ENCODE data around the gene SAA2. TPM values are rescaled to one million over a fixed set of nuclear protein-coding genes. Genes with fewer than 3 reads are reported as not detected.
"Not testable (repeated sequence)": the region's sequence is repeated elsewhere in the genome, so short reads cannot be mapped to it uniquely, and the experiment has no call there.

Gene SAA2
- total RNA-seq, 2 donors from 2014 or later = not detected

DNA sequence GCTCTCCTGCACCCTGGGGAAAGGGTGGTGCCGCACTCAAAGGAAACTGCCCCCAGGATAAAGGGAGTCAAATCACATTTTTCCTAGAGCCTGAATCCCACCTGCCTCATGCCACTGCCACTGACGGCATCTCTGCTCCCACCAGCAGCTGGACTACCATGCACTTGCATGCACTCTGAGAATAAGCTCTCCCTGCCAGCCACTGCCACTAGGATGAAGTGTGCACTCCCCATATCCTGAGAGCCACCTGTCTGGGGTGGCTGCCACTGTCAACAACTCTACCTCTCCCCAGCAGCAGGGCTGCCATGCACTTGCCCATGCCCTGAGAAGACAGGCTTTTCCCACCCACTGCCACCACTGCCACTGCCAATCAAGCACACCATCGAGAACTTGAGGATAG, 44.2 kb downstream of the SAA2 start:
- ATAC-seq (no peak), DNase-seq (no peak)
- H3K4me3 Mint-ChIP-seq = no peak overlapping the region
- no peaks in the 10 kb centered on the region for H3K4me1 Mint-ChIP-seq
- H3K9me3 ChIP-seq (ENCODE audit: control insufficient read depth, low read length, poor library complexity, severe bottlenecking) = no peaks in the 10 kb centered on the region
- peaks cover 7% of the 10 kb centered on the region for H3K36me3 Mint-ChIP-seq (ENCODE audit: low read depth)
- H3K27ac Mint-ChIP-seq = no peak overlapping the region
- peaks cover 61% of the 10 kb centered on the region for H3K27me3 Mint-ChIP-seq

DNA sequence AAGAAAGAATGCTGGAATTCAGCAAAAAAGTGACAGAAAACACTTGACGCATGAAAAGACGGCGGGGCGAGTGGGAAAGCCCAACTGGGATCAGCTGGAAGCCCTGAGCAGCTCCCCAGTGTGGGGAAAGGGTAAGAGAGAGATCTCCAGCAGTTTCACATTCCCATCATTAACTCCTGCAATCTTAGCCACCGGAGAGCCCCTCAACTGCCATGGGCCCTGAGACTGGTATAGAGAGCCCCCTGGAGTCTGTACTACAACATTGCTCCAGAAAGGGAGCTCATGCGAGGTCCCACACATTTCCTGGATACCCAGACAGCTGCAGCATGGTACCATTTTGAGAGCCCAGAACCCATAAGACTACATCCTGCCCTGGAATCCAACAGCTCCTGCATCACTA, 44.7 kb downstream of the SAA2 start:
- no peak overlapping the region for H3K4me3 Mint-ChIP-seq
- DNase-seq (no peak), ATAC-seq (no peak)
- H3K36me3 Mint-ChIP-seq (ENCODE audit: low read depth) = peaks cover 7% of the 10 kb centered on the region
- no peak overlapping the region for H3K27ac Mint-ChIP-seq
- H3K27me3 Mint-ChIP-seq = peaks cover 57% of the 10 kb centered on the region
- H3K9me3 ChIP-seq (ENCODE audit: control insufficient read depth, low read length, poor library complexity, severe bottlenecking) = no peaks in the 10 kb centered on the region
- no peaks in the 10 kb centered on the region for H3K4me1 Mint-ChIP-seq

GRCh38 chr11:18197738-18198137, 50.7 kb downstream of the SAA2 start:
- H3K4me1 Mint-ChIP-seq; H3K4me3 Mint-ChIP-seq; H3K27ac Mint-ChIP-seq; H3K9me3 ChIP-seq (ENCODE audit: control insufficient read depth, low read length, poor library complexity, severe bottlenecking); ATAC-seq; H3K36me3 Mint-ChIP-seq (ENCODE audit: low read depth); DNase-seq: not testable (repeated sequence)
- peaks cover 39% of the 10 kb centered on the region for H3K27me3 Mint-ChIP-seq

DNA sequence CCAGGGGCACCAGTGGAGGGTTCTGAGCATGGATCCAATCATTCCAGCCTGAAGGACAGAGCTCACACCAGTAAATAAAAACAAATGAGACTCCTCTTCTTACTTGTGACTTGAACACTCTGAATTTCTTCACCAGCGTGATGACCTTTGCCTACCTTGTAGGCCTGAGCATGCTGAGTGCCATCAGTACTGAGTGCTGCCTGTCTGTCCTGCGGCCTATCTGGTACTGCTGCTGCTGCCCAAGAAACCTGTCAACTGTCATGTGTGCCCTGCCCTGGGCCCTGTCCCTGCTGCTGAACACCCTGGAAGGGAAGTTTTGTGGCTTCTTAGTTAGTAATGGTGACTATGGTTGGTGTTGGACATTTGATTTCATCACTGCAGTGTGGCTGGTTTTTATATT, 51.9 kb downstream of the SAA2 start:
- no peaks in the 10 kb centered on the region for H3K36me3 Mint-ChIP-seq (ENCODE audit: low read depth)
- no peak overlapping the region for H3K4me3 Mint-ChIP-seq
- DNase-seq (no peak), ATAC-seq (no peak)
- H3K4me1 Mint-ChIP-seq = no peaks in the 10 kb centered on the region
- no peak overlapping the region for H3K27ac Mint-ChIP-seq
- no peaks in the 10 kb centered on the region for H3K9me3 ChIP-seq (ENCODE audit: control insufficient read depth, low read length, poor library complexity, severe bottlenecking)
- H3K27me3 Mint-ChIP-seq = peaks cover 40% of the 10 kb centered on the region

Other genes with a start within 250 kb of the SAA2 start
- 10 to 100 TPM; 34.6 to 39.8 TPM for gene SERGEF, start 235.6 kb downstream of the SAA2 start, total RNA-seq
- gene TPH1, start 202.4 kb downstream of the SAA2 start, total RNA-seq = under 1 TPM; 0.47 to 0.73 TPM
- gene SAAL1, start 142.6 kb downstream of the SAA2 start, total RNA-seq = 10 to 100 TPM; 18.2 to 22.1 TPM
- gene MRGPRX3, start 116.1 kb downstream of the SAA2 start, total RNA-seq = not detected
- not detected for gene MRGPRX4, start 75.8 kb downstream of the SAA2 start, total RNA-seq
- not detected for gene SAA4, start 11.9 kb downstream of the SAA2 start, total RNA-seq
- gene SAA1, start 17.6 kb upstream of the SAA2 start, total RNA-seq = not detected
- 10 to 100 TPM; 12.8 to 15.7 TPM for gene HPS5, start 73.5 kb upstream of the SAA2 start, total RNA-seq
- 10 to 100 TPM; 22.0 to 24.4 TPM for gene GTF2H1, start 73.9 kb upstream of the SAA2 start, total RNA-seq
- 100 to 1,000 TPM; 260 to 313 TPM for gene LDHA, start 145.9 kb upstream of the SAA2 start, total RNA-seq
- gene LDHC, start 163.7 kb upstream of the SAA2 start, total RNA-seq = not detected
- not detected for gene LDHAL6A, start 207.2 kb upstream of the SAA2 start, total RNA-seq